DND-41 (cell line): ENCODE results near the gene SUCLG2.

Experiments
- CTCF ChIP-seq: IDR thresholded peaks from 2 replicates; pipeline ENCODE4 v1.5.1; 2012; ENCODE audit warnings: borderline replicate concordance, low read length, moderate library complexity, mild to moderate bottlenecking; ENCODE audit not compliant: poor library complexity, severe bottlenecking; ENCODE audit errors: extremely low read depth
- EZH2 ChIP-seq: IDR thresholded peaks from 3 replicates; pipeline ENCODE4 v1.6.1; 2012; ENCODE audit warnings: borderline replicate concordance, low read depth, mild to moderate bottlenecking, moderate library complexity, low read length, inconsistent platforms; ENCODE audit not compliant: severe bottlenecking

DNA sequence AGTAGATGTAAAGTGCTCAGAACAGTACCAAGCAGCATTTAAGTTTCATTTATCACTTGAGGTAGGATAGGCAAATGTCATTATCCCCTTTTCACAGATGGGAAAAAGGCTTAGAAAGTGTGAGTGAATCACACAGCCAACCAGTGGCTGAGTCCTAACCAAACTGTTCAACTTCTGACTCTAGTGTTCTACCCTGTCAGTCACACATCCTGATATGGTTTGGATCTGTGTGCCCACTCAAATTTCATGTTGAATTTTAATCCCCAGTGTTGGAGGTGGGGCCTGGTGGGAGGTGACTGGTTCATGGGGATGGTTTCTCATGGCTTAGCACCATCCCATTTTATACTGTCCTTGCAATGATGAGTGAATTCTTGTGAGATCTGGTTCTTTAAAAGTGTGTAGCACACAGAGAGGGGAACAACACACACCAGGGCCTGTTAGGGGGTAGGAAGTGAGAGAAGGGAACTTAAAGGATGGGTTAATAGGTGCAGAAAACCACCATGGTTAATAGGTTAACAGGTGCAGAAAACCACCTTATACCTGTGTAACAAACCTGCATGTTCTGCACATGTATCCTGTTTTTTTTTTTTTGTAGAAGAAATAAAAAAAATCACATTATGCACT, 304.7 kb downstream of the SUCLG2 start:
- no peak for TF ChIP-seq CTCF
- TF ChIP-seq EZH2: no peak
